SKM-1 (cell line): ENCODE results near the gene RGS1.

Experiments
- DNase-seq: peaks from one replicate; lab custom pipeline; 2025; ENCODE audit not compliant: unreplicated experiment; lab: John Stamatoyannopoulos, UW

The RGS1 gene

GRCh38 chr1:192553741-192554140 is 21.8 kb upstream of the RGS1 start:
- no peak for DNase-seq

DNA sequence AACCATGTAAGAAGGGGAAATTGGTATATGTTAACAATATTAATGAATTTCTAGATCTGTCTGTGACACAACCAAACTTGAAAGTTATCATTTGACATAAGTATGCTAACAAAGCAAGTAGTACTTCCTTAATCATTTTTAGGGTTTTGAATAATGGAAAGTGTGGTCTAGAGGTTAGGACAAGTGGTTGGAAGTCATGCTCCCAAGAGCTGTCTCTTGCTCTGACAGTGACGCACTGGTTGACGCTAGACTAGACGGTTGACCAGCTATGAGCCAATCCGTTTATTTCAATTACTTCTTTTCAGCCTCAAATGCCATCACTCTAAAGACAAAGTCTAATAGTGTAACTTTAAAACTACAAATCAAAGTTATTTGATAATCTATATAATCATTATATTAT is 20.7 kb upstream of the RGS1 start:
- no peak for DNase-seq

- no peak for DNase-seq
Measured at GRCh38 chr1:192555399-192555798, 20.2 kb upstream of the RGS1 start.

DNA sequence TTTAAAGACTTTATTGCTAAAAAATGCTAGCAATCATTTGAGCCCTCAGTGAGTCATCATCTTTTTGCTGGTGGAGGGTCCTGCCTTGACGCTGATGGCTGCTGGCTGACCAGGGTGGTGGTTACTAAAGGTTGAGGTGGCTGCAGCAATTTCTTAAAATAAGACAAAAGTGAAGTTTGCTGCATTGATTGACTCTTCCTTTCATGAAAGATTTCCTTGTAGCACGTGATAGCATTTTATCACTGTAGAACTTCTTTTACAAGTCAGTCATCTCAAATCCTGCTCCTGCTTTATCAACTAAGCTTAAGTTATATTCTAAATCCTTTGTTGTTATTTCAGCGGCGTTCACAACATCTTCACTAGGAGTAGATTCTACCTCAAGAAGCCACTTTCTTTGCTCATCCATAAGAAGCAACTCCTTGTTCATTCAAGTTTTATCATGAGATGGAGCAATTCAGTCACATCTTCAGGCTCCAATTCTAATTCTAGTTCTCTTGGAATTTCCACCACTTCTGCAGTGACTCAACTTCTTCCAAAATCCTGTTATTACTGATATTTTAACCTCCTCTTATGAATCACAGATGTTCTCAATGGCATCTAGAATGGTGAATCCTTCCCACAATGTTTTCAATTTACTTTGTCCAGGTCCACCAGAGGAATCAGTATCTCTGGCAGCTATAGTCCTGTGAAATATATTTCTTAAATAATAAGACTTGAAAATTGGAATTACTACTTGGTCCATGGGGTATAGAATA is 17.6 kb upstream of the RGS1 start:
- no peak for DNase-seq

- DNase-seq: no peak
Measured at GRCh38 chr1:192559115-192560006, 16.2 kb upstream of the RGS1 start.

DNA sequence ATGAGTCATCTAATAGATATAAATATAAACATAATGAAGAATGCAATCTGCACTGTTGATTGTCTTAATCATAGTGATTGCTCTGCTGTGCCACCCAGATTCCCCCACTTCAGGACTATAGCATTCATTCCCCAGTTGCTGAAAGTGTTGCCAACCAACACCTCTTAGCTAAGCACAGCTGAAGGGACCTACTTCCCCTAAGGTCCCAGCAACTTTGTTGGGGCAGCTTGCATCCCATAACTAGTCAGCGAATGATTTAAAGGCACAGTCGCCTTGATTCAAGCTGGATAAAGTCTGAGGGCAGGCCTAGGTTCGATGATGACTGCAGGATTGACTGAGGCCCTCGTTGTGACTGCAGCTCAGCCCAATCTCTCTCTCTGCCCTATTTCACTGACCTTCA is 14.3 kb upstream of the RGS1 start:
- no peak for DNase-seq

DNA sequence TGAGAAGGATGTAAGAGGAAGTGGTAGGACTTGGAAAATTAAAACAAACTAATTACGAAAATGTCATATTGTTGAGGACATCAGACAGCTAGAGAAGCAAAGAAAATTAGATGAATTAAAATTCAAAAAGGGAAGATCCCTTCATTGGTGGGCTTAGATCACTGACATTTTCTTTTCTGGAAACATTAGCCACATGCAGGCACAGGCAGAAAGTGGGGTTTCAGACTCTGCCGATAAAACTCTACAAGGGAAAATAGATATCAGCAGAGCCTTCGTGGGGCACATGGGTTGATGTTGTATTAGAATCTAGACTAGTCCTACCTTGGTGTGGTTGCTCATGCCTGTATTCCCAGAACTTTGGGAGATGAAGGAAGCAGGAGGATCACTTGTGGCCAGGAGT is 12.4 kb upstream of the RGS1 start:
- no peak for DNase-seq

- DNase-seq: no peak
Measured at GRCh38 chr1:192564099-192564498, 11.5 kb upstream of the RGS1 start.

GRCh38 chr1:192565946-192566345 is 9.6 kb upstream of the RGS1 start:
- DNase-seq: no peak

GRCh38 chr1:192566657-192567056 is 8.9 kb upstream of the RGS1 start:
- no peak for DNase-seq

- no peak for DNase-seq
Measured at GRCh38 chr1:192568063-192568462, 7.5 kb upstream of the RGS1 start.

DNA sequence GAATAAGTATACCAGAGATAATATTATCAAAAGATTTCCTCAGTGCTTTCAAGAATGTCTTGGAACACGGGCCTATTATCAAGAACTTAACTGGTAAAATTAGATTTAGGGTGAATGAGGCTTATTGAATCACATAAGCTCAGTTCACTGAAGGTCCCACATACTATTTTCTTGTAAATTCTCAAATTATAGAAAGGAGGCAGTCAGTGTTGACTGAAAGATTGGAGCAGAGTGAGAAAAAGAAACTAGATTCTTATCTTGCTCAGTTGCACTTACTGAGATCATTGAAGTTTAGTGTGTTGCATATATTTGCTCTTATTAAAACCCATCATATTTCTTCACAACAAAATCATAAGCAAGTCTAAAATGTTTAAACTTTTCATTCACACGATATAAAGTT is 3.9 kb upstream of the RGS1 start:
- DNase-seq: no peak

DNA sequence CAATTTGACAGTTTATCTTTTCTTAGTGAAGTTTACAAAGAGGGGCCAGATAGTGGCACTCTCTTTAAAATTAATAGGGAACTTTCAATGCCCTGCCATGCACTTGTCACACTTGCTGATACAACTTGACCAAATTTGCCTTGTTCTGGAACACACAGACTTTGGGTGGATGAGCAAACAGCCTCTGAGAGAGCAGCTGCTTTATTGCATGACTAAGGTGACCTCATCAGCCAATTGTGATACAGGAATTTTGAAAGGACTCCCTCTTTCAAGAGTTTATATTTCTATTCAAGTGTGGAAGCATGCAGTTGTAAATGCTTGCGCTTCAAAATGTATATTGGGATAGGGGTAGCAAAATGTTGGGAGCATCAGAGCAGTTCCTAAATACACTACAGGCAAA is 2.1 kb upstream of the RGS1 start:
- DNase-seq: no peak

DNA sequence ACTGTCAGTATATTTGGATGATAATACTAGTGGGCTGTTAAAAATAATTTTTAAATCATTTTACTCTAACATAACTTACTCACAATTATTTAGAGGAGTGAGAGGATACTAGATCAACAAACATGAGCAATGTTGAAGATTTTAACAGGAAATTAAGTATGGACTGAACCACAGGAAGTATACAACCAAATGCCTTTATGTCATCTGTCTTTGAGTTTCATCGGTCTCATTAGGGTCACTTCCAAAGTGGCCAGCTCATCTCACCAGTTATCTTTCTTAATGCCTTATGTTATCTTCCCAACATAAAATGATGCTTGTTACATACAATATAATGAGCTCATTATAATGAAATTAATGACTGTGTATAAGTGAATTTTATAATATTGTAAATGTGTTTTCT is 1.5 kb upstream of the RGS1 start:
- no peak for DNase-seq

GRCh38 chr1:192576190-192577144 is 894 bp downstream of the RGS1 start:
- no peak for DNase-seq

GRCh38 chr1:192577145-192578140 is 1.9 kb downstream of the RGS1 start:
- DNase-seq: no peak

DNA sequence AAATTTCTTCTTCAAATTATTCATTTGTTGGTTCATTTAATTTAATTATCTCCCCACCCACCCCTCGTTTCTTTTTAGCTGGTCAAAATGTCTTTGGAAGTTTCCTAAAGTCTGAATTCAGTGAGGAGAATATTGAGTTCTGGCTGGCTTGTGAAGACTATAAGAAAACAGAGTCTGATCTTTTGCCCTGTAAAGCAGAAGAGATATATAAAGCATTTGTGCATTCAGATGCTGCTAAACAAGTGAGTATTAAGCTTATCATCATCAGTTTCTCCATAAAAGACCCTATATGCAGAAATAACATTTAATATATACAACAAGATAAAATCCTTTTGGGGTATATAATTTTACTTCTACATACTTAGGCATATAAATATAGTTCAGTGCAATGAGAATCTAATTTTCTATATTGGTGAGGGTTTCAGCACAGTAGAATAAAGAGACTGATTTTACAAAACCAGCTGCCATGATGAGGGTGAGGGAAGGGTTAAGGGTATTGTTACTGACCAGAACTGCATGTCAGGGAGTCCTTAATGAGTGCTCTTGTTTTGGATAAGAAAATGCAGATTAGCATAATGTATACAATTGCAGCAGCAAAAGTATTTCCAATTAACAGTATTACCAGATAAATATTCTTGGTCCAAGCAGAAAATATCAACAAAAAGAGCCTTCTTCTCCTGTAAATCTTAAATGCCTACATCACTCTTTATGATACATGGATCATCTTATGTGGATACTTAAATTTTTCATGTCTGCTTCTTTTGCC is 2.8 kb downstream of the RGS1 start:
- no peak for DNase-seq

DNA sequence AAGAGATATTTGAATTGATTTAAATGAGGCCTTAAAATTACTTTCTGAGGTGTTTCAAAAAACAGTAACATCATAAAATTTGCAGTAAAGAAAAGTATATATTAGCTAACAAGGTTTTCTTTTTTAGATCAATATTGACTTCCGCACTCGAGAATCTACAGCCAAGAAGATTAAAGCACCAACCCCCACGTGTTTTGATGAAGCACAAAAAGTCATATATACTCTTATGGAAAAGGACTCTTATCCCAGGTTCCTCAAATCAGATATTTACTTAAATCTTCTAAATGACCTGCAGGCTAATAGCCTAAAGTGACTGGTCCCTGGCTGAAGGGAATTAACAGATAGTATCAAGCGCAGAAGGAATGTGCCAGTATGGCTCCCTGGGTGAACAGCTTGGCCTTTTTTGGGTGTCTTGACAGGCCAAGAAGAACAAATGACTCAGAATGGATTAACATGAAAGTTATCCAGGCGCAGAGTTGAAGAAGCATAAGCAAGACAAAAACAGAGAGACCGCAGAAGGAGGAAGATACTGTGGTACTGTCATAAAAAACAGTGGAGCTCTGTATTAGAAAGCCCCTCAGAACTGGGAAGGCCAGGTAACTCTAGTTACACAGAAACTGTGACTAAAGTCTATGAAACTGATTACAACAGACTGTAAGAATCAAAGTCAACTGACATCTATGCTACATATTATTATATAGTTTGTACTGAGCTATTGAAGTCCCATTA is 3.6 kb downstream of the RGS1 start:
- no peak for DNase-seq
